GM10248 (cell line): ENCODE measurements around the gene MAN2C1.
"Not testable (repeated sequence)": the region's sequence is repeated elsewhere in the genome, so short reads cannot be mapped to it uniquely, and the experiment has no call there.

Source experiments
- CTCF ChIA-PET: fragments of 300-600 bp; sonication (Branson Sonifier 250); formaldehyde crosslinking; extraction: SDS; loops from one replicate; lab custom pipeline; 2021; ENCODE audit warnings: antibody characterized with exemption; lab: Yijun Ruan, JAX
- POLR2A ChIA-PET: fragments of 350-650 bp; sonication (Branson Sonifier 250); formaldehyde crosslinking; extraction: SDS; loops from one replicate; lab custom pipeline; 2020; ENCODE audit warnings: antibody characterized with exemption; lab: Yijun Ruan, JAX
- DNase-seq: peaks from one replicate; pipeline ENCODE4 v3.0.0; 2012; ENCODE audit errors: extremely low spot score
- TF ChIP-seq, protein P1 (sequence below): IDR thresholded peaks from 2 replicates; pipeline ENCODE4 v1.5.1; 2012; ENCODE audit warnings: mild to moderate bottlenecking, low read depth; ENCODE audit errors: extremely low read depth, missing control alignments, control extremely low read depth

Gene MAN2C1

GRCh38 chr15:75327491-75327890 is 40.9 kb downstream of the MAN2C1 start:
- no peak for DNase-seq
- ChIA-PET POLR2A (no interaction called here), CTCF (interaction anchor here (0.8 to 2.0 kb wide), 3 partner anchors 41 to 159 kb away, joined by 3 to 5 read pairs (median 3); partner anchors contain the start of gene MAN2C1)
- TF ChIP-seq, protein P1, sequence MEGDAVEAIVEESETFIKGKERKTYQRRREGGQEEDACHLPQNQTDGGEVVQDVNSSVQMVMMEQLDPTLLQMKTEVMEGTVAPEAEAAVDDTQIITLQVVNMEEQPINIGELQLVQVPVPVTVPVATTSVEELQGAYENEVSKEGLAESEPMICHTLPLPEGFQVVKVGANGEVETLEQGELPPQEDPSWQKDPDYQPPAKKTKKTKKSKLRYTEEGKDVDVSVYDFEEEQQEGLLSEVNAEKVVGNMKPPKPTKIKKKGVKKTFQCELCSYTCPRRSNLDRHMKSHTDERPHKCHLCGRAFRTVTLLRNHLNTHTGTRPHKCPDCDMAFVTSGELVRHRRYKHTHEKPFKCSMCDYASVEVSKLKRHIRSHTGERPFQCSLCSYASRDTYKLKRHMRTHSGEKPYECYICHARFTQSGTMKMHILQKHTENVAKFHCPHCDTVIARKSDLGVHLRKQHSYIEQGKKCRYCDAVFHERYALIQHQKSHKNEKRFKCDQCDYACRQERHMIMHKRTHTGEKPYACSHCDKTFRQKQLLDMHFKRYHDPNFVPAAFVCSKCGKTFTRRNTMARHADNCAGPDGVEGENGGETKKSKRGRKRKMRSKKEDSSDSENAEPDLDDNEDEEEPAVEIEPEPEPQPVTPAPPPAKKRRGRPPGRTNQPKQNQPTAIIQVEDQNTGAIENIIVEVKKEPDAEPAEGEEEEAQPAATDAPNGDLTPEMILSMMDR, result no peak

GRCh38 chr15:75327005-75327404 is 41.4 kb downstream of the MAN2C1 start:
- DNase-seq, result no peak
- CTCF ChIA-PET, result no interaction called here
- TF ChIP-seq, protein P1, result no peak
- POLR2A ChIA-PET, result no interaction called here

DNA sequence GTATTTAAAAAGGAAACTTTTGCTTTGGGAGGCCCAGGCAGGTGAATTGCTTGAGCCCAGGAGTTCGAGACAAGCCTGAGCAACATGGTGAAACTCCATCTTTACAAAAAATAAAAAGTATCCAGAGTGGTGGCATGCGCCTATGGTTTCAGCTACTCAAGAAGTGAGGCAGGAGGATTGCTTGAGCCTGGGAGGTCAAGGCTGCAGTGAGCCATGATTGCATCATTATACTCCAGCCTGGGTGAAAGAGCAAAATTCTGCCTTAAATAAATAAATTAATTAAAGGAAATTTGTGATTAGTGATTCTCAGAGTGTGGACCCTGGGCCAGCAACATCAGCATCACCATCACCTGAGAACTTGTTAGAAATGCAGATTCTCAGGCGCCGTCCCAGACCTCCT is 42.5 kb downstream of the MAN2C1 start:
- CTCF ChIA-PET, result no interaction called here
- no peak for DNase-seq
- POLR2A ChIA-PET, result no interaction called here
- TF ChIP-seq, protein P1, result no peak

DNA sequence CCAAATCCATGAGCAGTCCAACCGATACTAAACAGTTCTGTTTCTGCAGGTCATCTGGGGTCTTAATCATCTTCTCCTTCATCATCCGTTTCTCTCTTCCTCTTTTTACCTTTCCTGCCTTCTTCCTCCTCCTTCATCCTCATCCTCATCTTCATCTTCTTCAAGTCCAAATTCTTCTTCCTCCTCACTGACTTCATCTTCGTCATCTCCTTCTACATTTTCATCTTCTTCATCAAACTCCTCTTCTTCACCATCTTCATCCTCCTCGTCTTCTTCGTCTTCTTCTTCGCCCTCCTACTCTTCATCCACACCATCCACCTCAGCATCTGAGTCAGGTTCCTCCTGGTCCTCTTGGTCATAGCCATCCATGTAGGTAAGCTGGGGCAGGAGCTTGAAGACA is 46.7 kb downstream of the MAN2C1 start:
- POLR2A ChIA-PET, result no interaction called here
- CTCF ChIA-PET, result no interaction called here
- TF ChIP-seq, protein P1, result no peak
- no peak for DNase-seq

GRCh38 chr15:75319231-75319897 is 49.0 kb downstream of the MAN2C1 start:
- DNase-seq, POLR2A ChIA-PET, CTCF ChIA-PET: not testable (repeated sequence)

DNA sequence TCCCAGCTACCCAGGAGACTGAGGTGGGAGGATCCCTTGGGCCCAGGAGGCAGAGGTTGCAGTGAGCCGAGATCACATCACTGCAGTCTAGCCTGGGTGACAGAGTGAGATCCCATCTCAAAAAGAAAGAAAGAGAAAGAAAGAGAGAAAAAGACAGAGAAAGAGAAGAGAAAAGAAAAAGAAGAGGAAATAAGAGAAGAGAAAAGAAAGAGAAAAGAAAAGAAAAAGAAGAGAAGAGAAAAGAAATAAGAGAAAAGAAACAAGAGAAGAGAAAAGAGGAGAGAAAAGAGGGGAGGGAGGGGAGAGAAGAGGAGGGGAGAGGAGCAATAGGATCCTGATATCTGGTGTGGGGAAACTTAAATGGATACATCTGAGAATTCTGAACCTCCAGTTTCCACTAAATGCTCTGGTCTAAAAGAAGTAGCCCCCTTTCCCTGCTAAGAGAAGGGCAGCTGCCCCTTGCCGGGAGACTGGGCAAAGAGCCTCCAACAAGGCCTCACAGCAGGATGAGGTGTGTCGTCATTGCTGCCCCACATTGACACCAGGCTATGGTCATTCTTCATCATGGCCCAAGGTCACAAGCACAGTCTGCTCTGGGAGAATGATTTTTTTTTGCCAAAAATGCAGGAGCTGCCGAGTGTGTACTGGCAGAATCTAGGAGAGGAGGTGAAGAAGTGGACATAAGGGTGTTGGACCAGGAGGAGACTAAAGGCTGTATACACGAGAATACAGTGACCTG is 53.7 kb downstream of the MAN2C1 start:
- CTCF ChIA-PET, result no interaction called here
- POLR2A ChIA-PET, result no interaction called here
- DNase-seq, result no peak
- TF ChIP-seq, protein P1, result no peak
